HG03196 (cell line): ENCODE data around the gene LRRC70.
A peak's percentile ranks its signal among the peaks of the same experiment; 100 is the strongest.

ENCODE experiments used
- ATAC-seq: cut with Tn5 transposase; IDR thresholded peaks from one replicate; pipeline ENCODE4 v1.9.1; 2021; ENCODE audit not compliant: unreplicated experiment

Gene LRRC70

DNA sequence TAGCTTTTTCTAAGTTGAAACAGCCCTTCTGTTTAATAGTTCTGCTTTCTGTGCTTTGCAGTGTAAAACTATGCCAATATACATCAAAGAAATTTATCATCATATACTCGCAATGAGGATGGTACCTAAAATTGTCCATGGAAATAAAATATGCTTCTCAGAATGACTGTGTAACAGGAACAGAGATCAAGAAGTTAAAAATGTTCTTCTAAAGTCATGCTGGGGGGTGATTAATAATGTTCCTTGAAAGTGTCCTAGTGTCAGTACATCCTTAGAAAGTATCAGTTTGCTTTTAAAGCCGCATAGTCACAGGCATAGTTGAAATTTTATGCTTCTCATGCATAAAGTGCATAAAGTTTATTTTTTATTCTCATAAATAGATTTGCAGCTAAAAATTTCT lies 4.0 kb upstream of the LRRC70 start:
- peak; percentile 42 for ATAC-seq

DNA sequence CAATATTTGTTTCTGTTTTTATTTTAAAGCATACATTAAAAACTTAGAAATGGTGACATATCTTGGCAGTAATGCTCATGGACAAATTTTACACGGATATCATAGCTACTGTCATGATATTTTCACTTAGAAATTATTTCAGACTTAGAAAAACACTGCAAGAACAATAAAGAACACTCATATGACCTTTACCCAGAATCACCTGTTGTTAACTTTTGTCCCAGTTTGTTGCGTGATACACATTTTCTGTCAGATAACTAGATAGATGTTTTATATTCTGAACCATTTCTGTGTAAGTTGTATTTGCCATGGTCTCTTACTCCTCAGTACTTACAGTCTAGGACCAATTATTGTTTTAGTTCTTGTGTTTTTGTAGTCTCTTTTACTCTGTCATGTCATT lies 3.6 kb upstream of the LRRC70 start:
- no peak for ATAC-seq

DNA sequence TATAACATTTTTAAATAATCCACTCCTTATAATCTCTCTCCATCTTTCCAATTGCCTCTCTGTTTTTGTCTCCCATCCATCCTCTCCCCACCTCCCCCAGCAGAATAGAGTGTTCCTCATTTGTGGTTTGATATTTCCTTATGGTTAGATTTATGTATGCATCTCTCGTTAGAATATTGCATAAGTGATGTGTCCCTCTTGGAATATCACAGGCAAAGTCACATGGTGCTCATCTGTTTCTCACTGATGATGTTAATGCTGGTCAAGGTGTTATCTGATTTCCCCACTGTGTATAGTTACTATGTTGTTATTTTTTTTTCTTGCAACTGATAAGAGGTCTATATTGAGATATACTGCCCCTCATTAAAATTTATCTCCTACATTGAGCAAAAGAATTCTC lies 3.1 kb upstream of the LRRC70 start:
- ATAC-seq, result no peak

DNA sequence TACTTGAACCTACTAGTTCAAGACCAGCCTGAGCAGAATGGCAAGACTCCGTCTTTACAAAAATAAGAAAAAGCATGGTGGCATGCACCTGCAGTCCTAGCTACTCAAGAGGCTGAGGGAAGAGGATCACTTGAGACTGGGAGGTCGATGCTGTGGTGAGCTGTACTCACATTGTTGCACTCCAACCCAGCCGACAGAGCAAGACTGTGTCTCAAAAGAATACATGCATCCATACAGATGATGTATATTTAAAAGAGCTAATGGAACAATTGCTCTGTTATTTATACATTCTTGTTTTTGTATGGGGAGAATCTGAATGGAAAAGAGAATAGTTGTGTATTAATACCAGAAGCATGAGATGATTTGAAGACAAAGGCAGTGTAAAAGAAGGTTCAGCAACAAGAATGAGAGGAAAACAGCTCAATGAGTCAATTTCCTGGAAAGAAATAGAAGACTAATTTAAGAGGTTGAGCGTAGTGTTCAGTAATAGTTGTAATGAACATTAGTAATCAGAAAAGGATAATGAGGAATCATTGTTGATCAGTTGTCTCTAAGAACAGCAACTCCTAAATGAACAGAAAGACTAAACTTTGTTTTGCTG lies 1.9 kb upstream of the LRRC70 start:
- no peak for ATAC-seq

DNA sequence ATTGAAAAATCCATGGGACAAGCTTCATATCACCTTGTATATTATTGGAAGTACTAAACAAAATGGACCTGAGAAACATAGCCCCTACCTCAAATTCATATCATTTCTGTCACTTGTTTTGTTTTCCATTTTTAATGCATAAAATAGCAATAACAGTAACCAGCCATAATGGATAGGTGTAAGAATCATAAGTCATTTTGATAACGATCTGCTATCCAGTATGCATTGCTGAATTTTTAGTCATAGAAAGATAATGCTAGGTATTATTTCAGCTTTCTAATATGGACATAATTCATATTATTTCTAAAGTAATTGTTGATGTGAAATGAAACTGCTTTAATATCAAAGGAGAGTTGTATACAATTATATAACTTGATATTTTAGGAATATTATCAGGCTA lies 1.1 kb upstream of the LRRC70 start:
- ATAC-seq, result no peak

DNA sequence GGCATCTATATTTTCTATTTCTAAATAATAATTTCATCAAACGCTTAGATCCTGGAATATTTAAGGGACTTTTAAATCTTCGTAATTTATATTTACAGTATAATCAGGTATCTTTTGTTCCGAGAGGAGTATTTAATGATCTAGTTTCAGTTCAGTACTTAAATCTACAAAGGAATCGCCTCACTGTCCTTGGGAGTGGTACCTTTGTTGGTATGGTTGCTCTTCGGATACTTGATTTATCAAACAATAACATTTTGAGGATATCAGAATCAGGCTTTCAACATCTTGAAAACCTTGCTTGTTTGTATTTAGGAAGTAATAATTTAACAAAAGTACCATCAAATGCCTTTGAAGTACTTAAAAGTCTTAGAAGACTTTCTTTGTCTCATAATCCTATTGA lies 1.1 kb downstream of the LRRC70 start:
- no peak for ATAC-seq

GRCh38 chr5:62581836-62582597 lies 3.4 kb downstream of the LRRC70 start:
- ATAC-seq, result no peak

GRCh38 chr5:62584391-62584790 lies 5.8 kb downstream of the LRRC70 start:
- no peak for ATAC-seq

GRCh38 chr5:62585306-62585705 lies 6.7 kb downstream of the LRRC70 start:
- no peak for ATAC-seq

DNA sequence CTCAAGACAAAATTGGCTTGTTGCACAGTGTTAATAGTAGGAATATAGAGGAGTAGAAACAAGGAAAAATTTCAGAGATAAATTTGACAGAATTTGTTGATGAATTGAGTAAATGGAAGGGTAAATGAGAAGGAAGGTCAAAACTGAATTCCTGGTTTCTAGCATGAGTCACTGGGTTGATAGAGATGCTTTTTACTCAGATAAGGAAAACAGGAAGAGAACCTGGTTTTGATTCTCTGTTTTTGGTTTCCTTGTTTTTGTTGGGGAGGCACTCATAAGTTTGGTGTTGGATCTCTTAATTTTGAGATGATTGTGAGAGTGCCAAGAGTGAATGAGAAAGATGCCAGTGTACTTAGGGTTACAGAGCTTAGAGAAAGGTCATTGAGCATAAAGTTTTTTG lies 7.1 kb downstream of the LRRC70 start:
- ATAC-seq, result no peak

DNA sequence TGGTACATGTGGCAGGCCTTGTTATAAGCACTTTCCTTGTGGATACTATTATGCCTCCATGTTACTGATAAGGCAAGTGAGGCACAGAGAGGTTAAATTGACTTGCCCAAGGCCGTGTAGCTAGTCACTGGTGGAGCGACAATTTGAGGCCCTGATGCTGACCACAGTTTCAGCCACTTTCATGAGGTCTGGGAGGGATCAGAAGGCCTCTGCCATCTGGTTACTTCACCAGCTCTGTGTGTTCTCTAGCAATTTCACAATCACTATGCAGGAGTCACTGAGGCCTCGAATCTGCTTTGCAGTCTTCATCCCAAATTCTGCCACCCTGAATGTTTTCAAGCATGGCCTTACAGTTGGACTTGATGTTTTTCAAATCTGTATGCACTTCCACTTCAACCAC lies 9.1 kb downstream of the LRRC70 start:
- no peak for ATAC-seq

DNA sequence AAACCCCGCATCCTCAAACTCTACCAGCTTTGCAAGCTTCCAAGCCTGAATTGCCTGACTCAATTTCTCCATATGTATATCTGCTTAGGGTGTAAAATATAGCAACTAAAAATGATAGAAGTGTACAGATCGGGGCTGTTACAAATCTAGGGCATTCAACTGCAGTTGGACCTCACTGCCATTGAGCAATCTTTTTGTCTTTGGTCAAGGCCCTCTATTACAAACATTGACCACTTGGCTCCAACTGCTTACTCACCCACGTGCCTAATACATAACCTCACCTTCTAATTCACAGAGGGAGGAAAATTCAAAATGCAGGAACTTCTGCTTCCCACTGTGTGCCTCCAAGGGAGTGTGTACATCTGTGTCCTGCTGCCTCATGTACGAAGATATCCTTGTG lies 10.0 kb downstream of the LRRC70 start:
- no peak for ATAC-seq

- ATAC-seq, result no peak
These were observed 10.9 kb downstream of the LRRC70 start for GRCh38 chr5:62589504-62589903.

GRCh38 chr5:62590387-62590786 lies 11.8 kb downstream of the LRRC70 start:
- no peak for ATAC-seq

DNA sequence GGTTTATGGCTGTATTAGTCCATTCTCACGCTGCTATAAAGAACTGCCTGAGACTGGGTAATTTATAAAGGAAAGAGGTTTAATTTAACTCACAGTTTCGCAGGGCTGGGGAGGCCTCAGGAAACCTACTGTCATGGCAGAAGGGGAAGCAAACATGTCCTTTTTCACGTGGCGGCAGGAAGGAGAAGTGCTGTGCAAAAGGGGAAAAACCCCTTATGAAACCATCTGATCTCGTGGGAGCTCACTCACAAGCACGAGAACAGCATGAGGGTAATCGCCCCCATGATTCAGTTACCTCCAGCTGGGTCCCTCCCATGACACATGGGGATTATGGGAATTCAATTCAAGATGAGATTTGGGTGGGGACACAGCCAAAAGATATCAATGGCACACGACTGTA lies 13.9 kb downstream of the LRRC70 start:
- ATAC-seq, result no peak

- no peak for ATAC-seq
These were observed 14.7 kb downstream of the LRRC70 start for GRCh38 chr5:62593331-62593730.

- no peak for ATAC-seq
These were observed 15.9 kb downstream of the LRRC70 start for GRCh38 chr5:62594364-62594984.

GRCh38 chr5:62596096-62596495 lies 17.5 kb downstream of the LRRC70 start:
- ATAC-seq, result no peak

DNA sequence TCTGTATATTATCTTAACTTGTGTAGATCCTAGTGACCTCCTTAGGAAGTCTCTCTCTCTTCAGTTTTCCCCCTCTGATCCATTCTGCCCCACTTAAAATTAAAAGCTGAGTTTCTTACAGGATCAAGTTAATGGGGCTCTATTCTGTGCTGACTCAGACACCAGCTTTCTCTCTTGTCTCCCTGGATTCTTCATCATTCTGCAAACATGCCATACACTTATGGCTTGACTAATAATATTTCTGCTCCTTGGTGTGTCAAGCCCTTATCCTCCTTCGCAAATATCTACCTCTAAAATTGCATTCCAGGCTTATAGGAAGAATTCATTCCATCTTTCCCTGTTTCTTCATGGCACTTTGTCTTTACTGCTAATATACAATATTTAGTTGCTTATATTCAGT lies 18.1 kb downstream of the LRRC70 start:
- ATAC-seq, result no peak

DNA sequence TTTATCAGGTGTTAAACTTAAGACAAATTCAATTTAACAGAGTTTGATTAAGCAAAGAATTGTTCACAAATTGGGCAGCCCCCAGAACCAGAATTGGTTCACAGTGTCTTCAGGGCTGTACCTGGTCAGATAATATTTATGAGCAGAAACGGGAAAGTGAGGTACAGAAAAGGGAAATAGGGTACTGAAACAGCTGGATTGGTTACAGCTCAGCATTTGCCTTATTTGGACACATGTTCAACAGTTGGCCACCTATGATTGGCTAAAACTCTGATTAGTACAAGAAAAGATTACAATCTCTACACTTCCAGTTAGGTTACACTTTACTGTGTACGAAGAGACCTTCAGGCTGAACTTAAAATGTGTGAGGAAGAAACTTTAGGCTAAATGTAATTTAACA lies 18.7 kb downstream of the LRRC70 start:
- ATAC-seq, result no peak

DNA sequence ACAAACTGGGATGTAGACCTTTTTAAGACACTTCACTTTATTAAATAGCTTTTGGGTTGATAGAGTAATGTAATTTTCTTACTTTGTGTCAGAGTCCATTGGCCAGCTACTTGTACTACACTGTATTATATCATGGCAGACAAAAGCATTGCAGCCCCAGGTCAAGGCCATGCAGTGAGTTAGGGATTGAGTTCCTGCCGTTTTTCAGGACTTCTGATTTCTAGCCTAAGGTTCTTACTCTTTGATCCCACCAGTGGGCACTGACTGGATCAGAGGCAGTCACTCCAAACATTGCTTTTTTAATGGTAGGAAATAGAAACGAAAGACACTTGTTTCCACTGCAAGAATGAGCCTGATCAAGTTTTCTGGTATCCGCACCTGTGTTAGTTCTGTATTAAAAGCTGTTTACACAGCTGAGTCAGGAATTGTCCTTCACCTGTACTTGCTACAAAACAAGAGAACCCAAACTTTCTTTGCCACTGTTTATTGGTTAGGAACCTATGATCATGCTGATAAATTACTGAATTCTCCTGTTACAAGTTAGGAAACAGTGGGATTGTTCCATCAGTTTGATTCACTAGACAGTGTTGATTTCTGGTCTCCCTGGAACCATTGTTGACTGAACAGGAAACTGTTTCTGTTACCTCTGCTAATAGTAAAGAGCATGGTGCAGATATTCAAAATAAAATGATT lies 22.1 kb downstream of the LRRC70 start:
- ATAC-seq, result no peak

- no peak for ATAC-seq
These were observed 25.3 kb downstream of the LRRC70 start for GRCh38 chr5:62603934-62604333.
